ENCODE data around the gene REV1.

REV1 gene

GRCh38 chr2:99448556-99448955 lies 41.3 kb downstream of the REV1 start:
- no peak for DNase-seq (ENCODE audit: low read depth)

- DNase-seq (ENCODE audit: low read depth) = no peak
These were observed 44.8 kb downstream of the REV1 start for GRCh38 chr2:99445065-99445464.

- DNase-seq (ENCODE audit: low read depth) = no peak
These were observed 45.6 kb downstream of the REV1 start for GRCh38 chr2:99444222-99444621.

DNA sequence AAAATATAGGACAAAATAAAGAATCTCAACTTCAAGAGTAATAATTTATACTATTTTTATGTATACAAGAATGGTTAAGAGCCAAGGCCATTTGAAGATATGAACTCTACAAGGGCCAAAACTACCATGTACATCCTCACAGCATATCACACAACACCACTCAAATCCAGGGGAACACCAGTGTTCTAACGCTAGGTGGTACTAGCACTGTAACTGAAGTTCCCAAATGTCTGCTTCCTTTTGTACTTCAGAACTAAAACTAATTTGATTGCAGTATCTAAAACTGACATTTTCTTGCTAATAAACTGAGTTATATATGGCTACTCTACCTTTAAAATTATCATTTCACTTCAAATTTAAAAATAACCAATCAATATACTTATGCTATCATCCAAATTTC lies 47.0 kb downstream of the REV1 start:
- DNase-seq (ENCODE audit: low read depth) = no peak

- DNase-seq (ENCODE audit: low read depth) = no peak
These were observed 49.8 kb downstream of the REV1 start for GRCh38 chr2:99439971-99440505.

- no peak for DNase-seq (ENCODE audit: low read depth)
These were observed 52.9 kb downstream of the REV1 start for GRCh38 chr2:99436874-99437273.

DNA sequence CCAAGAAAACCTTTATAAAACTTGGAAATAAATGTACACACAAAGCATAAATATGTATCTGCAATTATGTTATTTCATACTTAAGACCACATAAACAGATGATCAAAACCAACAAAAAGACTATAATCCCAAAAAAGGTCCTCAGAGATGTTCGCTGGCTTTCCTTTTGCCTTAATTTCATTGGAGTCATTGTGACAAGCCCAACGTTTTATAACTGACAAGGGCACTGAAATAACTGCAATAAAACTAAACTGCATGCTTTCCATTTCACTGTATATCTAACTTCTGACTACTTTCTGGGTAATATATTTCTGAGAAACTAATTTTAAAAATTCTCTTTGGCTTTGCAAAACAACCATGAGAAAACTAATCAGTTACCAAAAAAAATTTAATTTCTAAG lies 56.5 kb downstream of the REV1 start:
- DNase-seq (ENCODE audit: low read depth) = no peak

- no peak for DNase-seq (ENCODE audit: low read depth)
These were observed 58.1 kb downstream of the REV1 start for GRCh38 chr2:99431587-99432275.

GRCh38 chr2:99430614-99431291 lies 59.1 kb downstream of the REV1 start:
- no peak for DNase-seq (ENCODE audit: low read depth)

- DNase-seq (ENCODE audit: low read depth) = no peak
These were observed 64.8 kb downstream of the REV1 start for GRCh38 chr2:99425022-99425421.

DNA sequence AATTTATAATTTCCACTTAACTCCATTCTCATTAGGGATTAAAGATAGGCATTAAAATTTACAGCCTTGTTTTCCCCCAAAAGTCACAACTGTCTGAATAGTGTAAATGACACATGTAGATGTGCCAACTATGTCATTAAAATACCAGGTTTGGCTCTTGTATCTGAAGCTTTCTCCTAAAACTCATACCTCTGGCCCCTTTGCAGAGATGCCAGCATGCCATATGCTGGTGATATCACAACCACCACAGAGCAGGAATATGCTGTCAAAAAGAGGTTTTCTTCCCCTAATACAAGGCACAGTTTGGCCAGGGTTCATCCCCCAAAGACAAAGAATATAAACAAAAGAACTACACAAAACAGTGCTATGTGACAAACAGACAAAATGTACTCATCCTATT lies 65.4 kb downstream of the REV1 start:
- no peak for DNase-seq (ENCODE audit: low read depth)

- no peak for DNase-seq (ENCODE audit: low read depth)
These were observed 67.2 kb downstream of the REV1 start for GRCh38 chr2:99422599-99422998.

DNA sequence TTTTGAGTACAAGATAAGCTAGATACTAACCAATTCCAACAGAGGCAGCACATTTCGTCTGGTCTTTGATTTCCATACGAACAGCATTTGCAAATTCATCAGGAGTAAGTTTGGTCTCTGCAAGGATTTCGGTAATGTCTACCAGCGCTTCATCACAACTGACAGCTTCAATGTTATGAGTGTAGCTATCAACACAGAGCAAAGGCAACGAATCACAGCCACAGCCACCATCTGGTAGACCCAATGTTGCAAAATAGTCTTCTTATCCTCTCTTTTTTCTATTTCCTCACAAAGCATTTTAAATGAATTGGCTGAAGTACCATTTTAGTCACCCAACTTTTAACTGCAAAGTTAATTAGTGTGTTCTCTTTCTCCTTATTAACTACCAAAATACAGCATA lies 68.3 kb downstream of the REV1 start:
- DNase-seq (ENCODE audit: low read depth) = no peak

DNA sequence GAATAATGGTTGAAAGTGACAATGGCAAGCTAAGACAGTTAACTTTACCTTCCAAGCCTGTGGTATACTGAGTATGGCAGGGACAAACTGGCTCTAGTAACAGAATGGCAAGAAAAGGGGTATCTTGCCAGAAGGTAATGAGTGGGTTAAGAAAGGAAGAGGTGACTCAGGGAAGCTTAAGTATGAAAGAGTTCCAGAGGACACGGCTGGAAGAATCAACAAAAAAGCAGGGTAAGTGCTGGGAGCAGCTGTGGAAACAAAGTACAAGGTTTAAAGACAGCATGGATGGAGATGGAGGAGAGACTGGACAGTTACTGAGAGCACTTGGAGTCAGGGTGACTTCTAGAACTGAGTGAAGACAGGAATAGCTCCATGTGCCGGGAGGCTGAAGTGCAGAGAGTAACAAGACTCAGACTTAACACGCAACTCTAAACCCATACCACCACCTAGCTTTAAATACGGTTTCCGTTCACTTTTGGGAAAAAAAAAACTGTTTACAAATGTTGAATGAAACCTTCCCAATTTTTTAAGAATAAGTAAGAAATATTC lies 69.0 kb downstream of the REV1 start:
- DNase-seq (ENCODE audit: low read depth) = no peak

GRCh38 chr2:99420031-99420430 lies 69.8 kb downstream of the REV1 start:
- DNase-seq (ENCODE audit: low read depth) = no peak

DNA sequence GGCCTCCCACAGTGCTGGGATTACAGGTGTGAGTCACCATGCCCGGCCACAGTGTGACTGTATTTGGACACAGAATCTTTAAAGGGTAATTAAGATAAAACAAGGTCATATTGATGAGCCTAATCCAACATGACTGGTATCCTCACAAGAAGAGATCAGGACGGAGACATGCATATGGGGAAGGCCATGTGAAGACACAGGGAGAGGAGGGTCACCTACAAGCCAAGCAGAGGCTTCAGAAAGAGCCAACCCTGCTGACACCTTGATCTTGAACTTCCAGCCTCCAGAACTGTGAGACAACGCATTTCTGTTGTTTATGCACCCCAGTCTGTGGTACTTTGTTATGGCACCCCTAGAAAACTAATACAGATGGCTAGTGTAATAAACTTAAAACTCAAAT lies 72.4 kb downstream of the REV1 start:
- DNase-seq (ENCODE audit: low read depth) = no peak

- no peak for DNase-seq (ENCODE audit: low read depth)
These were observed 75.3 kb downstream of the REV1 start for GRCh38 chr2:99414566-99414965.

GRCh38 chr2:99410276-99410675 lies 79.5 kb downstream of the REV1 start:
- no peak for DNase-seq (ENCODE audit: low read depth)

DNA sequence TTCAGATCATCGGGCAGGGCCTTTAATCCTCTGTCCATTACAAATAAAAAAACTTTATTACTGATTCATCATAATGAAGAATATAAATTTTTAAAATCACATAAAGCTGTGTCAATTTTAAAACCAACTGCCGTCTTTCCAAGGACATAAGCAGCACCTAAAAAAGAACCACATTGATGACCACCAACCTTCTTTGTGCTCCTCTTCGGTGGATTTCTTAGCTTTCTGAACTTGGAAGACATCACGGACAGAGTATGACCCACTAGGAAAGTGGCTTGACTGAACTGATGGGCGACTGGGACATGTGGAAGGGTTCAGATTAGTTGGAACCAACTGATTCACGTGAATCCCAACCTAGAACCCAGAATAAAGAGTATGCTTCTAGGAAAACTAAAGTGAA lies 83.7 kb downstream of the REV1 start:
- DNase-seq (ENCODE audit: low read depth) = no peak

DNA sequence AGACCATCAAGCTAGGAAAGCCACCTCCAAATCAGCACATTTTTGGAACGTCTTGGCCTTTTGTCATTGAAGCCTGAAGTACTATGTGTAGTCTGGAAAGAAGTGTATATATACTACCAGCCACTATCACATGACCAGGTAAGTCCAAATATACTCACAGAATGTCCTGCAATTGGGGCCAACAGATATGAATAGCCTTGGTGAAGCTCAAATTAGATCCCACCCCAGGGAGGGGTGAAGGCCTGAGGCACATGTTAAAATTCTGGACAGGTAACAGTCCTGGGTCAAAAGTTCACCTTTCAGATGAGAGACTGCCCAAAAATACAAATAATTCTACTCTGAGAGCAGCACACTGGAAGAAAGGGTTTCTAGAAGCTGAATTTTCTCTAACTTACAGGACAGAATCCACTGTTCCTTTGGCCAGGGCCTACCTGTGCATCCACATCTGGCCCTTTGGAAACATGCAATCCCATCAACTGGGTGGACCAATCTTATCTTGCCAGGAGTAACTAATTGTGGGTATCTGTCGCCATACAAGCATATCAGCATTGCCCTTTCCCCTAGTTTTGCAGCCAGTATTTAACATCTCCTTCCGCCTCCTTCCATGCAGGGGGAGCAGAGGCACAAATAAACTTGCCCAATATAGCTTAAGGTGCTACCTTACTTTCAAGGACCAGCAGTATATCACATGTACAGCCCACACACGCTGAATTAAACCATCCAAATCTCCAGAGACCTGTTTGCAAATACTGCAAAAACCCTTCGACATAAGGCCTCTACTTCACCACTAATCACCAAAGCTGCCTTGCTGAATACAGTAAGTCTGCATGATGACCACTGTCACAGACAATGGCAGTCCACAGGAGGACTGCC lies 84.8 kb downstream of the REV1 start:
- no peak for DNase-seq (ENCODE audit: low read depth)

DNA sequence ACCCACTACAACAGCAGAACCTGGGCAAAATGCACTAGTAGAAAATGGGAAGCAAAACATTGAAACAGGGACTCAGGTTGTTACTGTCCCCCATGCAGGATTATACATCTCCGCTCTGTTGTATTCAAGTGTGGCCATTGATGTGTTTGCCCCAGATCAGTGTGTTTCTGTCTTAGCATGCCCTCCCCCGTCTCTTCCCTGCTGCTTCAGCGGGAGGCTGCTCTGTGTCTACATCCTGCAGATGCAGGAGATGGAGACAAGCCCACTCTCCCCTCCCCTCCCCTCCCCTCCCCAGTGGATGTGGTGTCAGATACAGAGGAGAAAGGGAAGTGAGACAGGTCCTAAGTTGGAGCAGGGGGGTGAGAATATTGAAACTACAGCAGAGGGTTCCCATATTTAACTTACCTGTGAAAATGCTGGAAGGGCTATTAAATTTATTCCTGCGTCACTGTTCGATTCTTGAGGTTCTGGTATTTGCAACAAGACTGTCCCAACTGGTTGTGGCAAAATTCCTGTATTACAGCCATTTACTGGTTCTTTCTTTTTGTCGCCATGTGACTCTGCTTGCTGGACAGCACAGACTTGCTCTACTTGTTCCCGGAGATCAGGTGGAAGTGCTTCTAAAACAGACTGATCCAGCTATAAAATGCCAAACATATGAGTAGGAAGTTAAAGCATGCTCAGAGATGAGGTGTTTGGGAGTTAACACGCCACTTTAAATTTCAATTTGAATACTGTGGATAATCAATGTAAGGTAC lies 85.6 kb downstream of the REV1 start:
- no peak for DNase-seq (ENCODE audit: low read depth)

- no peak for DNase-seq (ENCODE audit: low read depth)
These were observed 86.3 kb downstream of the REV1 start for GRCh38 chr2:99403524-99403923.
